Amygdala (tissue), 56 donors: ENCODE measurements around the gene ABCC4.
A peak's percentile ranks its signal among the peaks of the same experiment; 100 is the strongest.
"Not testable (repeated sequence)": the region's sequence is repeated elsewhere in the genome, so short reads cannot be mapped to it uniquely, and the experiment has no call there.

Source experiments
- DNase-seq, 56 donors: peaks; one replicate each; lab custom pipeline; 2025; lab: John Stamatoyannopoulos, UW

Gene ABCC4

DNA sequence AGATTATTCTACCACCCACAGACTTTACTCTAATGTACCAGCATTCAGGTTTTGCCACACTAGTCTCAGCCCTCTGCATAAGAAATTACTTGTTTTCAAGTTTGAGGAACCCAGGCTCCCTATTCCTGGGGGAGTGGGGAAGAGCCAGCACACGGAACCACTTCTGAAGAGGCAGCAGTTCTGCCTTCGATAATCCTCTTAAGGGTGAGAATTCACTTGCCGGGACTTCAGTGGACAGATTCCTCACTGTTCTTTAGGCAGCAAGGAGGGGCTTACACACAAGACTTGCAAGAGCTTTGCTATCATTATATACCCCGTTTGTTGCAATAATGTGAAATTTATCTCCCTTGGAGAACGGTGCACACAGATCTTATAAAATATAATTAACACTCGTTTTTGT lies 133.1 kb downstream of the ABCC4 start:
- DNase-seq: no peak

DNA sequence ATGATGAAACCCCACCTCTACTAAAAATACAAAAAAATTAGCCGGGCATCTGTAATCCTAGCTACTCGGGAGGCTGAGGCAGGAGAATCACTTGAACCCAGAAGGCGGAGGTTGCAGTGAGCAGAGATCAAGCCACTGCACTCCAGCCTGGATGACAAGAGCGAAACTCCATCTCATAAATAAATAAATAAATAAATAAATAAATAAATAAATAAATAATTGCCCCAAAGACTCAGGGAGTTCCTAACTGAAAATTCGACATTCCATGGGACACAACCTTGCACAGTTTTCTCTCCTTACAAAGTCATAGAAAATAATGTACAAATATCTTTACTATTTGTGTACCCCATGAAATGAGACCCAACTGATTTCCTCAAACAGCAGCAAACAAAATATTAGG lies 134.2 kb downstream of the ABCC4 start:
- not testable (repeated sequence) for DNase-seq

- DNase-seq: no peak
Observed at GRCh38 chr13:95164830-95165229, 136.4 kb downstream of the ABCC4 start.

GRCh38 chr13:95160112-95160906 lies 140.9 kb downstream of the ABCC4 start:
- DNase-seq: no peak

- DNase-seq: no peak
Observed at GRCh38 chr13:95159458-95159857, 141.8 kb downstream of the ABCC4 start.

- peak in 1 of 56 donors; percentile 2 for DNase-seq
Observed at GRCh38 chr13:95156208-95156607, 145.0 kb downstream of the ABCC4 start.

- DNase-seq: no peak
Observed at GRCh38 chr13:95155504-95155903, 145.7 kb downstream of the ABCC4 start.

DNA sequence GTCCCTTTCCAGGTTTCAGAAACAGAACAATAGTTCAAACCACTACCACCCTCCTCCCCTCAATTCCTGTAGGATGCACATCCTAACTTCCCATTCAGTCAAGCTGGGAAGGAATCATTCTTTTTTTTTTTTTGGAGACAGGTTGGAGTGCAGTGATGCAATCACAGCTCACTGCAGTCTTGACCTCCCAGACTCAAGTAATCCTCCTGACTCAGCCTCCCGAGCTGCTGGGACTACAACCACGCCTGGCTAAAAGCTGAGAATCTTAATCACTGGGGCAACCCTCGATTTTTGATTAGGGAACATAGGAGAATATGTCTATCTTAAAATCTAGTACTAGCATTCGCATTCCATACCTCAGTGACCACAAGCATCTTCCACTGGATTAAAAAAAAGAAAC lies 146.2 kb downstream of the ABCC4 start:
- no peak for DNase-seq

DNA sequence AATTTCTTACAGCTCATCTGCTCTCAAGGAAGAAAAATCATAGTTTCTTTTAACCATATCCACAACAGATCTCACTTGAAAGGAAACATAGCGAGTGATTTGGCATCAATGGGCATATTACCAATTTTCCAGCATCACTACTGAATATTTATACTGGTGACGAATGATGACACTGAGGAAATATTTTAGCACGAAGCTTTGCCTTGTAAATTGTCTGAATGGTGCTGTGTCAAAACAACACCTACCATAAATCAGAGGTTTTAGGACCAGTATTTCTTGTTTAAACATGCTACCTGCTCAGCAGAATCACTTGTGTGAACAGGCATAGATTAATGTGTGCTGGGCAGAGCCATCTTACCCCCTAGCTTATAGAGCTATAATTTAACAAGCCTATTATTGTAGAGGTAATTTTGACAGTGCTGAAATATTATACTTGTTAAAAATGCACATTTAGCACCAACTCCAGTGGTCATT lies 146.8 kb downstream of the ABCC4 start:
- DNase-seq: no peak

GRCh38 chr13:95153647-95154412 lies 147.4 kb downstream of the ABCC4 start:
- no peak for DNase-seq

DNA sequence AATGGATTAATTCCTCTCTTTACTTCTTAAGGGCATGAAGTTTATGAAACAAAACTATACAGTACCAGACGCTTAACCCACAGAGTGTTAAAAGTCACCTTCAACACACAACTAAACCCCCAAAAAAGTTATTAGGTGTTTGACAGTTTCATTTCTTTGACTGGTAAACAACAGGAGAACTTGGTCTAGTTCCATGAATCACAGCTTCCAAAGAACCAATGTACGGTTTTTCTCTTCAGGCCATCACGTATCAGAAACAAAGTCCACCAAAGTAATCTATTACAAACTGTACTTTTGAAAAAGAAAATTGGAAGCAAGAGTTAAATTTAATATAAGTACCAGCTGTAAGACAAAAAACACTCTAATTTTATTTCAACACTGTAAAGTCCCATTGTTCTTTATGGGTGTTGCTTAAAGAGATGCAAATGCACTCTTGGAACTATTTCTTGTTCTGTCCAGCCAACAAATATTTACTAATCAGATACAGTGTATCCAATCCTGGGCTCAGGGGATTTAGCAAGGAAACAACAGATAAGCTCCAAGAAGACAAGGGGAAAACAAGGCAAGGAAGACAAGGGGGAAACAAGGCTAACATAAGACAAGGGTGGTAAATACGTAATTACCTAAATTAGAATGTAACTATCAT lies 149.2 kb downstream of the ABCC4 start:
- no peak for DNase-seq

DNA sequence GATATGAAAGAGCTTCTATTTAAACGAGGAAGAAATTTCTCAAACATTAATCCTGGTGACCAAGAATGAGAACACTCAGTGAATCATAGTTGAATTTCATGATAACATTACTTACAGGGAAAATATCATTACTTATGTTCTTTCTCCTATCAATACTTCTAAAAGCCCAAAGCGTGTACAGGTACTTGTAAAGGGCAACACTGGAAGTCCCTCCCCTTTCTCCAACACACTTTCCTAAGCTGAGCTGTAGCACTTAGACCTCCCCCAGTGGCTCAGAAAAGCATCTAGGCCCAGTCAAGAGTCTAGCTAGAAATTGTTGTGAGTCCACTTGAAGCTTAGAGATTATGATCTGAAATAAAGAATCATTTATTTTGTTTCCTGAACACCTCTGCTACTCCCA lies 150.7 kb downstream of the ABCC4 start:
- DNase-seq: no peak

GRCh38 chr13:95146486-95146885 lies 154.8 kb downstream of the ABCC4 start:
- no peak for DNase-seq

- DNase-seq: no peak
Observed at GRCh38 chr13:95145587-95145986, 155.7 kb downstream of the ABCC4 start.

GRCh38 chr13:95140502-95140901 lies 160.7 kb downstream of the ABCC4 start:
- no peak for DNase-seq

- DNase-seq: no peak
Observed at GRCh38 chr13:95138876-95139585, 162.2 kb downstream of the ABCC4 start.

- DNase-seq: no peak
Observed at GRCh38 chr13:95137096-95137495, 164.2 kb downstream of the ABCC4 start.

GRCh38 chr13:95136638-95137037 lies 164.6 kb downstream of the ABCC4 start:
- DNase-seq: no peak

- no peak for DNase-seq
Observed at GRCh38 chr13:95133498-95133897, 167.8 kb downstream of the ABCC4 start.

- DNase-seq: no peak
Observed at GRCh38 chr13:95129004-95129403, 172.2 kb downstream of the ABCC4 start.
